GM12878 (cell line): ENCODE data around the gene DUSP10. TPM values are rescaled to one million over a fixed set of nuclear protein-coding genes. Genes with fewer than 3 reads are reported as not detected.

Source experiments
- ATF2 ChIP-seq: IDR thresholded peaks from 2 replicates; pipeline ENCODE4 v1.6.1; 2012; ENCODE audit warnings: low read length, inconsistent platforms
- BCL3 ChIP-seq: IDR thresholded peaks from 2 replicates; pipeline ENCODE4 v1.6.1; 2011; ENCODE audit warnings: borderline replicate concordance, low read depth, mild to moderate bottlenecking, moderate library complexity, low read length; ENCODE audit not compliant: insufficient read depth, poor library complexity, severe bottlenecking
- BHLHE40 ChIP-seq, 2 experiments: fragments of 450-650 bp in 1 of 2; IDR thresholded peaks; 2 replicates each; pipeline ENCODE4 v1.6.1; 2011 to 2017; ENCODE audit warnings: low read depth in 2 of 2, borderline replicate concordance in 1 of 2, improper control_type of control experiment in 1 of 2, low read length in 1 of 2, mild to moderate bottlenecking in 1 of 2
- BMI1 ChIP-seq: fragments of 450-650 bp; IDR thresholded peaks from 2 replicates; pipeline ENCODE4 v1.6.1; 2016; ENCODE audit warnings: mild to moderate bottlenecking, moderate library complexity, borderline replicate concordance
- EP300 ChIP-seq, 2 experiments: fragments of 150-350 bp in 1 of 2; IDR thresholded peaks; 2 replicates each; pipeline ENCODE4 v1.6.1; 2011 to 2012; ENCODE audit warnings: low read depth in 2 of 2, low read length in 2 of 2, borderline replicate concordance in 1 of 2, improper control_type of control experiment in 1 of 2, inconsistent platforms in 1 of 2; ENCODE audit not compliant: control insufficient read depth in 1 of 2
- IKZF2 ChIP-seq, 2 experiments: fragments of 450-650 bp; IDR thresholded peaks; 2 replicates each; pipeline ENCODE4 v1.6.1; 2017; ENCODE audit warnings: mild to moderate bottlenecking in 2 of 2, moderate library complexity in 2 of 2
- JUNB ChIP-seq: IDR thresholded peaks from 2 replicates; pipeline ENCODE4 v1.6.1; 2016; ENCODE audit warnings: antibody characterized with exemption, mild to moderate bottlenecking
- MEF2A ChIP-seq: IDR thresholded peaks from 2 replicates; pipeline ENCODE4 v1.6.1; 2011; ENCODE audit warnings: low read depth, mild to moderate bottlenecking, low read length, moderate library complexity; ENCODE audit not compliant: insufficient read depth
- MLLT1 ChIP-seq: fragments of 450-650 bp; IDR thresholded peaks from 2 replicates; pipeline ENCODE4 v1.6.1; 2016; ENCODE audit warnings: mild to moderate bottlenecking
- NBN ChIP-seq: fragments of 450-650 bp; IDR thresholded peaks from 2 replicates; pipeline ENCODE4 v1.6.1; 2016
- NFIC ChIP-seq: IDR thresholded peaks from 2 replicates; pipeline ENCODE4 v1.6.1; 2012; ENCODE audit warnings: low read depth, mild to moderate bottlenecking, inconsistent platforms, low read length, moderate library complexity
- SPI1 ChIP-seq: IDR thresholded peaks from 2 replicates; pipeline ENCODE4 v1.6.1; 2011; ENCODE audit warnings: low read depth, mild to moderate bottlenecking, low read length, moderate library complexity, borderline replicate concordance; ENCODE audit not compliant: insufficient read depth
- SREBF1 ChIP-seq: IDR thresholded peaks from 2 replicates; pipeline ENCODE4 v1.6.1; 2012; ENCODE audit warnings: mild to moderate bottlenecking, low read length
- STAT3 ChIP-seq: IDR thresholded peaks from 2 replicates; pipeline ENCODE4 v1.6.1; 2011; ENCODE audit warnings: low read depth, low read length, improper control_type of control experiment
- TAF1 ChIP-seq: IDR thresholded peaks from 2 replicates; pipeline ENCODE4 v1.6.1; 2011; ENCODE audit warnings: mild to moderate bottlenecking, low read depth, low read length, borderline replicate concordance
- TCF3 ChIP-seq: IDR thresholded peaks from 2 replicates; pipeline ENCODE4 v1.6.1; 2012; ENCODE audit warnings: low read depth, mild to moderate bottlenecking, low read length, borderline replicate concordance; ENCODE audit not compliant: insufficient read depth
- USF2 ChIP-seq: IDR thresholded peaks from 2 replicates; pipeline ENCODE4 v1.6.1; 2011; ENCODE audit warnings: low read depth, low read length, improper control_type of control experiment, borderline replicate concordance
- ZNF207 ChIP-seq: fragments of 450-650 bp; IDR thresholded peaks from 2 replicates; pipeline ENCODE4 v1.6.1; 2014; ENCODE audit warnings: antibody characterized with exemption, mild to moderate bottlenecking, borderline replicate concordance
- ZNF217 ChIP-seq: fragments of 450-650 bp; IDR thresholded peaks from 2 replicates; pipeline ENCODE4 v1.6.1; 2017; ENCODE audit warnings: antibody characterized with exemption, mild to moderate bottlenecking
- polyA plus RNA-seq, 11 experiments: library from polyadenylated mRNA; depleted of rRNA in 4 of 11; unstranded in 6 of 11; stranded (reverse) in 5 of 11; fragments of >200 nt; fragmentation: Nextera tagmentation in 4 of 11; fragmentation: Illumina TruSeq in 1 of 11; extraction: Ambion mirVana in 4 of 11; extraction: Trizol in 1 of 11; gene quantifications; 1 replicate in 1 of 11; 2 replicates in 10 of 11; pipeline versions ENCODE4 v1.2.1 to v1.2.3, GENCODE V29; 2011 to 2016; ENCODE audit warnings: inconsistent platforms in 2 of 11, missing spikeins in 2 of 11, low read depth in 1 of 11
- total RNA-seq, 4 experiments: library from RNA; depleted of rRNA in 3 of 4; stranded (reverse); fragments of >200 nt in 3 of 4; fragmentation: Illumina TruSeq in 1 of 4; extraction: Trizol in 1 of 4; gene quantifications; 2 replicates each; pipeline versions ENCODE4 v1.2.1 to v1.2.3, GENCODE V29; 2013 to 2021
- TF ChIP-seq, protein P1 (sequence below): fragments of 450-650 bp; IDR thresholded peaks from 2 replicates; pipeline ENCODE4 v1.6.1; 2017; ENCODE audit warnings: low read depth, mild to moderate bottlenecking, moderate library complexity
- TF ChIP-seq, protein P2 (sequence below): IDR thresholded peaks from 2 replicates; pipeline ENCODE4 v1.6.1; 2011; ENCODE audit warnings: low read depth, mild to moderate bottlenecking, low read length, moderate library complexity, borderline replicate concordance; ENCODE audit errors: extremely low read depth

DUSP10 gene
- total and polyA plus RNA-seq, 10 of the 15 experiments (the other 5 are each of a cell fraction or from before 2014, with no cell fraction given): 20.3 to 38.4 (median 27.8) TPM

GRCh38 chr1:221667504-221667903, 74.4 kb downstream of the DUSP10 start (continued):
- TF ChIP-seq SPI1 (peak; percentile 28; the same call in 1 of the 2 replicates), ATF2 (peak; percentile 75; the same call in 1 of the 2 replicates), ZNF217 (peak; percentile 77), SREBF1 (peak; percentile 64; the same call in 1 of the 2 replicates), IKZF2 (IDR thresholded peaks at IDR 0.05) (peak; percentile 85 to 89), MEF2A (0 out of 2 replicates have a peak, but pooled peaks have one; percentile 21), MLLT1 (0 out of 2 replicates have a peak, but pooled peaks have one; percentile 27), BMI1 (0 out of 2 replicates have a peak, but pooled peaks have one; percentile 47), BCL3 (peak; percentile 82), TCF3 (0 out of 2 replicates have a peak, but pooled peaks have one; percentile 21), EP300 (IDR thresholded peaks at IDR 0.05; ENCODE audit: borderline replicate concordance in 1 of 2, control insufficient read depth in 1 of 2, low read depth in 2 of 2, low read length in 2 of 2) (peak; percentile 71 to 75), NBN (0 out of 2 replicates have a peak, but pooled peaks have one; percentile 35), ZNF207 (no peak), JUNB (peak; percentile 85), NFIC (peak; percentile 76), TAF1 (no peak), STAT3 (no peak), BHLHE40 (IDR thresholded peaks at IDR 0.05; ENCODE audit: borderline replicate concordance in 1 of 2, low read depth in 2 of 2, low read length in 1 of 2) (peak; percentile 35 to 40; a peak in 2 of 4 replicates), USF2 (no peak; the same call in 1 of the 2 replicates)
- TF ChIP-seq, protein P1, sequence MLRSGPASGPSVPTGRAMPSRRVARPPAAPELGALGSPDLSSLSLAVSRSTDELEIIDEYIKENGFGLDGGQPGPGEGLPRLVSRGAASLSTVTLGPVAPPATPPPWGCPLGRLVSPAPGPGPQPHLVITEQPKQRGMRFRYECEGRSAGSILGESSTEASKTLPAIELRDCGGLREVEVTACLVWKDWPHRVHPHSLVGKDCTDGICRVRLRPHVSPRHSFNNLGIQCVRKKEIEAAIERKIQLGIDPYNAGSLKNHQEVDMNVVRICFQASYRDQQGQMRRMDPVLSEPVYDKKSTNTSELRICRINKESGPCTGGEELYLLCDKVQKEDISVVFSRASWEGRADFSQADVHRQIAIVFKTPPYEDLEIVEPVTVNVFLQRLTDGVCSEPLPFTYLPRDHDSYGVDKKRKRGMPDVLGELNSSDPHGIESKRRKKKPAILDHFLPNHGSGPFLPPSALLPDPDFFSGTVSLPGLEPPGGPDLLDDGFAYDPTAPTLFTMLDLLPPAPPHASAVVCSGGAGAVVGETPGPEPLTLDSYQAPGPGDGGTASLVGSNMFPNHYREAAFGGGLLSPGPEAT: peak; percentile 82
- TF ChIP-seq, protein P2, sequence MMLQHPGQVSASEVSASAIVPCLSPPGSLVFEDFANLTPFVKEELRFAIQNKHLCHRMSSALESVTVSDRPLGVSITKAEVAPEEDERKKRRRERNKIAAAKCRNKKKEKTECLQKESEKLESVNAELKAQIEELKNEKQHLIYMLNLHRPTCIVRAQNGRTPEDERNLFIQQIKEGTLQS: no peak
